DND-41 (cell line): Measurements from ENCODE around the gene GPR162.

Experiments used
- CTCF ChIP-seq: IDR thresholded peaks from 2 replicates; pipeline ENCODE4 v1.5.1; 2012; ENCODE audit warnings: borderline replicate concordance, low read length, moderate library complexity, mild to moderate bottlenecking; ENCODE audit not compliant: poor library complexity, severe bottlenecking; ENCODE audit errors: extremely low read depth
- EZH2 ChIP-seq: IDR thresholded peaks from 3 replicates; pipeline ENCODE4 v1.6.1; 2012; ENCODE audit warnings: borderline replicate concordance, low read depth, mild to moderate bottlenecking, moderate library complexity, low read length, inconsistent platforms; ENCODE audit not compliant: severe bottlenecking

- TF ChIP-seq EZH2 (no peak), CTCF (peak; percentile 92)
Measured at GRCh38 chr12:6869049-6870021, 47.7 kb downstream of the GPR162 start.
